T-helper 1 cell treated with Interleukin-12 subunit alpha and Interleukin-12 subunit beta and Interleukin-4 antibody, amounts not matched to agents 30 ng/mL and 1 ng/mL, for 36 hours (primary cell): Measurements from ENCODE around the gene EBF3. TPM values are rescaled to one million over a fixed set of nuclear protein-coding genes. Genes with fewer than 3 reads are reported as not detected.

Experiments used
- intact Hi-C: fragments of 100-400 bp; cut with micrococcal nuclease; formaldehyde crosslinking; loops from one replicate; pipeline ENCODE4 v1.15.1; 2024
- total RNA-seq: library from RNA; stranded (reverse); gene quantifications from 2 replicates; pipeline ENCODE4 v1.2.3, GENCODE V29; 2022

EBF3 gene
- total RNA-seq, 1 donor from 2014 or later, result not detected

GRCh38 chr10:129972145-129972965 is 8.3 kb upstream of the EBF3 start:
- intact Hi-C loops, result loop anchor here (1.0 to 5.0 kb wide), 3 partner anchors 154 to 940 kb away; no protein-coding TSS in a partner anchor

GRCh38 chr10:129971381-129972144 is 7.5 kb upstream of the EBF3 start:
- intact Hi-C loops, result loop anchor here (1.0 to 5.0 kb wide), 4 partner anchors 15 to 939 kb away; no protein-coding TSS in a partner anchor

GRCh38 chr10:129970465-129971364 is 6.6 kb upstream of the EBF3 start:
- intact Hi-C loops, result loop anchor here (1.0 to 5.0 kb wide), 3 partner anchors 8 to 938 kb away; no protein-coding TSS in a partner anchor

- intact Hi-C loops, result loop anchor here (1.0 to 10.0 kb wide), 4 partner anchors 8 to 938 kb away; partner anchors contain the start of gene MGMT
These were observed 5.9 kb upstream of the EBF3 start for GRCh38 chr10:129969911-129970464.

GRCh38 chr10:129969184-129969910 is 5.3 kb upstream of the EBF3 start:
- intact Hi-C loops, result loop anchor here (10.0 kb wide), 1 partner anchor 505 kb away; the partner anchor contains the start of gene MGMT

GRCh38 chr10:129968853-129969183 is 4.7 kb upstream of the EBF3 start:
- intact Hi-C loops, result loop anchor here (10.0 kb wide), 1 partner anchor 504 kb away; the partner anchor contains the start of gene MGMT

GRCh38 chr10:129968020-129968852 is 4.2 kb upstream of the EBF3 start:
- intact Hi-C loops, result loop anchor here (10.0 kb wide), 1 partner anchor 503 kb away; the partner anchor contains the start of gene MGMT

- intact Hi-C loops, result loop anchor here (10.0 kb wide), 1 partner anchor 503 kb away; the partner anchor contains the start of gene MGMT
These were observed 3.5 kb upstream of the EBF3 start for GRCh38 chr10:129967579-129968019.

GRCh38 chr10:129966889-129967578 is 3.0 kb upstream of the EBF3 start:
- intact Hi-C loops, result loop anchor here (10.0 kb wide), 1 partner anchor 502 kb away; the partner anchor contains the start of gene MGMT

GRCh38 chr10:129966370-129966888 is 2.4 kb upstream of the EBF3 start:
- intact Hi-C loops, result loop anchor here (10.0 kb wide), 1 partner anchor 502 kb away; the partner anchor contains the start of gene MGMT

GRCh38 chr10:129965959-129966358 is 1.9 kb upstream of the EBF3 start:
- intact Hi-C loops, result loop anchor here (10.0 kb wide), 1 partner anchor 501 kb away; the partner anchor contains the start of gene MGMT

GRCh38 chr10:129965425-129965808 is 1.3 kb upstream of the EBF3 start:
- intact Hi-C loops, result loop anchor here (10.0 kb wide), 1 partner anchor 501 kb away; the partner anchor contains the start of gene MGMT

GRCh38 chr10:129964611-129965424 is 744 bp upstream of the EBF3 start:
- intact Hi-C loops, result loop anchor here (5.0 to 10.0 kb wide), 2 partner anchors 337 to 500 kb away; partner anchors contain the start of gene MGMT

GRCh38 chr10:129962872-129963640 is 1.0 kb downstream of the EBF3 start:
- intact Hi-C loops, result loop anchor here (1.0 to 10.0 kb wide), 4 partner anchors 7 to 498 kb away; partner anchors contain the start of gene MGMT

GRCh38 chr10:129962031-129962871 is 1.8 kb downstream of the EBF3 start:
- intact Hi-C loops, result loop anchor here (1.0 to 10.0 kb wide), 4 partner anchors 8 to 497 kb away; partner anchors contain the start of gene MGMT
